GM19193 (cell line): ENCODE measurements around the gene SLX4IP.

Experiments
- POLR2A ChIP-seq: IDR thresholded peaks from 4 replicates; pipeline ENCODE4 v1.6.1; 2011; ENCODE audit not compliant: insufficient read depth, insufficient read length; ENCODE audit errors: extremely low read depth

The SLX4IP gene

DNA sequence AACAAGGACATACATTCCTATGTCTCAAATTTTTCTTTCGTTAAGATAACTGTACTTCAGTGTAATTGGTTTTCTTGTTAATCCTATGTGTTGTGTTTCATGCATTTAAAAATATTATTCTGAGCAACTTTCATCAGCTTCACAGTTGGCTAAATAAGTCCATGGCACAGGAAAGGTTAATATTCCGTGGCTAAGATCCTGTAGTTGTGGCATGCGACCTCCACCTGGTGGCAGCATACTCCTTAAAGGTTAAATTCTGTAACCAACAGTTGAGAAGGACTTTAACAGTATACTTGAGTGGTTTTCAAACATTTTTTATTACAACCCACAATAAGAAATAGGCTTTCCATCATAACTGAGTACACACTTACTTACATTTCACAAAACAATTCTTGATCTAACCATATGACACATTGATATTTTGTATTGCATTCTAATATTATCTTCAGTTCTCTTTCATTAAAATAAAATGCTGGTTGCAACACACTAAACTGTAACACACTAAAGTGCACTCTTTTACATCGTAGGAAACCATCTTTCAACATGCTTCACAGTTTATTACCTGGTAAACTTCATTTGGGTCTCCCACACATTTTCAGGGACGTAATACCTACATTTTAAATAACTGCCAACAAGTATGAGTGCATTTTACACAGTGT is 118.3 kb downstream of the SLX4IP start:
- no peak for TF ChIP-seq POLR2A

DNA sequence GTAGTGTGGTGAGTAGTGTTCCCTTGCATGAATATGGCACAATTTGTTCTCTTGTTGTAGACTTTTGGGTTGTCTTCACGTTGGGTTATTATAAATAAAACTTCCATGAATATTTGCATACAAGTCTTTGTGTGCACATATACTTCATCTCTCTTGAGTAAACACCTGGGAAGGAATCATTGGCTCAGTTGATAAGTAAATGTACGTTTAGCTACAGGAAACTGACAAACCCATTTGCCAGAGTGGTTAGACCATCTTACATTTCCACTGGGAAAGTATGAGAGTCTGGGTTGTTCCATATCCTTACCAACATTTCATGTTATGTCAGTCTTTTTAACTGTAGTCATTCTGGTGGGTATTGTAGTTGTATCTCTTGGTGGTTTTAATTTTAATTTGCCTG is 119.2 kb downstream of the SLX4IP start:
- TF ChIP-seq POLR2A, result no peak

DNA sequence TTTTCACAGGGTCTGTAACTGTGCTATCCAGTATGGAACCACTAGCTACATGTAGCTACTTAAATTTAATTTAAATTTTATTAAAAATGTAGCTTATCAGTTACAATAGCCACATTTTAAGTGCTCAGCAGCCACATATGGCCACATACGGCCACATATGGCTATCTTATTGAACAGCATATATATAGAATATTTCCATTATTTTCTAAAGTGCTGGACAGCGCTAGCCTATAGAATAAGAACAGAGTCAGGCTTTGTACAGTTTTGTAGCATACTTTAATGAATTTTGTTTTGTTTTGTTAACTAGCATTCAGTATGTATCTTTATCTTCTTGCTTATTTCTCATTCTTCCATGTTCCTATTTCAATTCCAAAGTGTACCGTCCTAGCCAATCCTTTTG is 120.3 kb downstream of the SLX4IP start:
- no peak for TF ChIP-seq POLR2A

DNA sequence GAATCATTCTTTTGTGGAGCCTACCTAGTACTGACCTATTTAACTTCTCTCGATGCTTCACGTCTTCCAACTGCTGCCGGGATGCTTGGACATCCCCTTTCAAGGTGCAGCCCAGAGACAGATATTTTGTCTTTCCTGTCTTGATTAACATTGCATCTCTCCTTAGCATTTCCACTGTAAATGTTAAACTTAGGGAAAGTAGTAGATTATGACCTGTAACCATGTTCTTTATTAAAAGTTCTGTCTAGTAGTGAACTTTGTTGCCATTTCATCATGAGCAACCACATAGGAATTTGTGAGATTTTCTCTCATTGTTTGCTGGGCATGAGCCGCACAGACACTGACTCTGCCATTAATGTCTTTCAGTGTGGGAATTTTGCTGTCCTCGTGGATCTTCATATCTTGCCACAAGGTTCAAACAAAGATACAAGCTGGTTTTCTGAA is 120.8 kb downstream of the SLX4IP start:
- no peak for TF ChIP-seq POLR2A

DNA sequence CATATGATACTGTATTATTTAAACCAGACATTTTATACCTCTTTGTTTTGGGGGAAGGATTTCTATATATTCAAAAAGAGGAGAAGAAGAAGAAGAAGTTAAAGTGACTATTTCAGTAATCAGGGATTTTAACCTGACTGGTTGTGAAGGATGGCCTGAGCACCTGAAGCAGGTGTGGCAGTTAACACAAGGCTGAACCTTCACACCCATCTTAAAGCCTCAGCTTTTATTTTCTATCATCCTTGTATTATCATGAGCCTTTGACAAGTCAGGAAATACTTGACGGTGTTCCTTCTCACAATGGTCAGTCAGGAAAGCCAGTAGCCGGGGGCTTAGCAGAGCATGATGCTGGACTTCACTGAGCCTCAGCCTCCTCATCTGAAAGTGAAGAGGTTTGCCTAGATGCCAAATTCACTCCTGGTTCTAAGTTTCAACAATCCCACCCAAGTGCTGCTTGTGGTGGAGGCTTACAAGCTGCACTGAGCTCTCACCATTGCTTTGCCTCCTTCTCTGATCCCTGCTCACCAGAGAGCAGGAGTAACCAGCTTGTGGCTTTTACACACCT is 121.5 kb downstream of the SLX4IP start:
- no peak for TF ChIP-seq POLR2A

DNA sequence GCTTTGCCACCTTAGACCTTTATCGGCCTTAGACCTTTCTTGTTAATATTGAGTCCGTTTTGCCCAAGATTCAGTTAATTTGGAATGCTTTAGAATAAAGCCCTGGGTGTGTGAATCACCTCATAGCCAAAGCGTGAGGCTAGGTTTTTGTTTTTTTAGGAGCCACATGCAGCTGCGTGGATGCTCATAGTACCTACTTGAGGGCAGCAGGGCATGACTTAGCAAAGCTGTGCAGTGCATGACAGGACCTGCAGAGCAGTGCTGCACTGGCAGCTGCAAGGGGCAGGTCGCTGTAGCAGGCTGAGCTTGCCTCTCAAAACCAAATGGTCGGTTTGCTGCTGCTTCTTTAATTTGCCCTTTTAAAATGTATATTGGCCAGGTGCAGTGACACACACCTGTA is 122.6 kb downstream of the SLX4IP start:
- TF ChIP-seq POLR2A, result no peak

DNA sequence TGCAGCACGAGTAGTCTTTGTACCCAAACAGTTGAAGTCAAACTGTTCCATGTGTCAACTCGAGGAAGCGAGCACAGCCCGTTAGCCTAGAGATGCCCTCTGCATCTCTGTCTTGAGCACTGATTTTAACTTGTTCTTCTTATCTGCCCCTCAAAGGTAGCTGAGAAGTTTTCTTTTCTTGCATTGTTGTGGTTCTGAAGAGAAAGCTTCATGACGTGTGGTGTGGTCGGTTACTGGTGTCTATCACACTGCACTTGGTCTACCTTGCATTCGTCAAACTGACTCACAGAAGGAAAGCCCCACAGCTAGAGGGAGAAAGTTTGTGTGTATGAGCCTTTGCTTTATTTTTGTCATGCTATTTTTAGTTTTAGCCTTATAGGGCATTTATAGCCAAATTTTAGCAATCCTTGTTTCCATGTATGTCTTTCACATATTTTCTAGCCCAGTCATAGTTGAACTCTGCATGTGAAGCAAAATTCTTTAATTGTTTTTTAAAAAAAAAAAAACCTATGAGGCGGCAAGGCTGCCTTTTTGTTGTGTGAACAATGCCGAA is 123.6 kb downstream of the SLX4IP start:
- TF ChIP-seq POLR2A, result no peak

DNA sequence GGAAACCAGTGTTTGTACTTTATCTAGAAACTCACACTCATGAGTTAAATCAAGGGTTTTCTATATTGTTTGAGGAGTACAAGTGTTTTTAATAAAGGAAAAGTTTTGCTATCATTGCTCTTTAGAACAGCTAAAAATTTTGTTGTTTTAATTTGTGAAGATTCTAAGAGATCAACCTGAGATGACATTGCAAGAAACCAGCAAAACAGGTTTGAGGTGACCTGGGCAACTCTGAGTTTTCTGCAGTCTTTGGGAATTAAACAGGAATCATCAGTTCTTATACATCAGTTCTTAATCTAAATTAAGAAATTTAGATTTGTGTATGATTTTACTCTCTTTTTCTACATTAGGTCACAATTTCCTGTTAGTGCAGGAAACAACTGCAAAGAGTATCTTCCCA is 124.2 kb downstream of the SLX4IP start:
- no peak for TF ChIP-seq POLR2A

DNA sequence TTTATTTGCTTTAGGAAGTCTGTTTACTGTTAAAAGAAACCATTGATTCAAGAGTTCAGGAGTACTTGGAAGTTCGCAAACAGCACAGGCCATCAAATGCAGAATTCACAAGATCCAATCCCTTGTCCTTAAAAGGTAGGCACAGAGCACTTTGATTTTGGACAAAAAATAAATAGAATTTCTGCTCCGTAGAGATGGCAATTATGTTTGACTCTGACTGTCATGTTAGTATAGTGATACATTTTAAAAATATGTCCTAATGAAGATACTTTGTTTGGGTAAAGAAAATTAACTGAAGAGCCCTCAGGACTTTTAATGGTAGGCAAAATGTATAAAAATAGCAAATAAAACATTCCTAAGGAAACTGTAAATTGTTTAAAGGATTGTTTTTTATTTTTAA is 125.6 kb downstream of the SLX4IP start:
- no peak for TF ChIP-seq POLR2A

DNA sequence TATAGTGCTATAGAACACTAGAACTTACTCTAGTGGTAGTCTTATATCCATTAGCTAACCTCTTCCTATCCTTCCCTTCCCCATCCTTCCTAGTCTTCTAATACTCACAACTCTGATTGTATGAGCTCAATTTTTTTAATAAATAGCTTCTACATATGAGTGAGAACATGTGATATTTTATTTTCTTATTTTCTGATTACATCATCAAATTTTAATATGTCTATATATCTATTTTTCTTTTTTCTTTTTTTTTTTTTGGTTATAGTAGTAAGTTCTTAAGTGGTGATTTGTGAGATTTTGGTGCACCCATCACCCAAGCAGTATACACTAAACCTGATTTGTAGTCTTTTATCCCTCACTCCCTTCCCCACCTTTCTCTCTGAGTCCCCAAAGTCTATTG is 126.2 kb downstream of the SLX4IP start:
- no peak for TF ChIP-seq POLR2A

DNA sequence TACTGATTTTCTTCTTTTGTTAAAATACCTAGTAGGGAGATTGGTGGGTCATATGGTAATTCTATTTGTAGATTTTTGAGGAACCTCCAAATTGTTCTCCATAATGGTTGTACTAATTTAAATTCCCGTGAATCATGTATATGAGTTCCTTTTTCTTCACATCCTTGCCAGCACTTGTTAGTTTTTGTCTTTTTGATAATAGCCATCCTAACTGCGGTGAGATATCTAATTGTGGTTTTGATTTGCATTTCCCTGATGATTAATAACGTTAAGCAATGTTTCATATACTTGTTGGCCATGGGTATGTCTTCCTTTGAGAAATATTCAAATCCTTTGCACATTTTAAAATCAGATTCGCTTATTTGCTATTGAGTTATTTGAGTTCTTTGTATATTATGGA is 127.8 kb downstream of the SLX4IP start:
- no peak for TF ChIP-seq POLR2A

DNA sequence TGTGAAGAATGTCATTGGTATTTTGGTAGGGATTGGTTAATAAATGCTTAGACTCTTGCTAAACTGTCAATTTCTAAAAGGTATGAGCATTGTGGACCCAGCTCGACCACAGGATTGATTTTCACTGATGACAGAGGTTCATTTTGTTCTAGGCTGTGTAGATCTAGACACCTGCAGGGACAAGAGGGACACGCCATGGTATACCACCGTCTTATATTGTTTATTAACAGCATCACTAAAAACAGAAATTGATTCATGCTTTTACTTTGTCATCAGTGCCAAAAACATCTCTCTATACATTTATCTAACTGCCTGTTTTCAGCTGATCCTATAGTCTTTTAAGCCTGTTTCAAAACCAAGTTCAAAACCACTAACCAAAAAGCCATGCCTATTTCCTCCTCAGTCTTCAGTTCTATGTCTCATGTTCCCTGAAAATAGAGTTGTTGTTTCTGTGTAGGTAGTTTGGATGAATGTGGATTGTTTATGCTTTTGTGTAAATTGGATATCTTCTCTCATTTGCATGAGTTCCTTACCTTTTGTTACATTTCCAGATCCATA is 128.9 kb downstream of the SLX4IP start:
- no peak for TF ChIP-seq POLR2A

DNA sequence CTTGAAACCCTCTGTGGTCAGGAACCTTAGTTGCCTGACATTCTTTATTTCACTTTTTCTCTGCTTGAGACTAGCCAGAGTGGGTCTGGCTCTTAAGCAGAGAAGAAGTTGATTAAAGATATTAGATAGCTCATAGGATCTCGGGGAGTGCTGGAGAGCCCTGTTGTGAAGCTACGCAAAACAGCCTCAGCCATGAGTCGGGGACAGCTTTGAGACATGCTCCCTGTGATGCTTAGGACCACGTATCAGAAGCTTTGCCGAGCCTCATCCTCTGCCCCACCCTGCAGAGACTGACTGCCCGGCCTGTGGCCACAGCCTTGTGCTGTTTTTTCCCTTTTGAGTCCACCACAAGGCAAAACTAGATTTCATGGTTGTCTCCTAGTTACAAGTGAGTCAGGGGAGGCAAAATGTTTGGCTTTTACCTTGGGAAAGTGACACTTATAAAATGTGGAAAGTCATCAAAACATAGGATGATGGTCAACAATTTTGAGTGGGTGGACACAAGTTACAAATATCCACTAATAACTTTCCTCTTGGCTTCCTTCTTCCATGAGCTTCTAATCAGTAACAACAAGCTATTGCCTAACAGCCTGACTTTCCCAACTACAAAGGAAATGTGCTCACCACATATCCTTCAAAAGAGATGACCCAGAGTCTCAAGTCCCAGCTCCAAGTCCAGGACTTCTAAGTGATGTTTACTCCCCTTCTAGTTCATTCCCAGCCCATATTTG is 130.3 kb downstream of the SLX4IP start:
- no peak for TF ChIP-seq POLR2A

DNA sequence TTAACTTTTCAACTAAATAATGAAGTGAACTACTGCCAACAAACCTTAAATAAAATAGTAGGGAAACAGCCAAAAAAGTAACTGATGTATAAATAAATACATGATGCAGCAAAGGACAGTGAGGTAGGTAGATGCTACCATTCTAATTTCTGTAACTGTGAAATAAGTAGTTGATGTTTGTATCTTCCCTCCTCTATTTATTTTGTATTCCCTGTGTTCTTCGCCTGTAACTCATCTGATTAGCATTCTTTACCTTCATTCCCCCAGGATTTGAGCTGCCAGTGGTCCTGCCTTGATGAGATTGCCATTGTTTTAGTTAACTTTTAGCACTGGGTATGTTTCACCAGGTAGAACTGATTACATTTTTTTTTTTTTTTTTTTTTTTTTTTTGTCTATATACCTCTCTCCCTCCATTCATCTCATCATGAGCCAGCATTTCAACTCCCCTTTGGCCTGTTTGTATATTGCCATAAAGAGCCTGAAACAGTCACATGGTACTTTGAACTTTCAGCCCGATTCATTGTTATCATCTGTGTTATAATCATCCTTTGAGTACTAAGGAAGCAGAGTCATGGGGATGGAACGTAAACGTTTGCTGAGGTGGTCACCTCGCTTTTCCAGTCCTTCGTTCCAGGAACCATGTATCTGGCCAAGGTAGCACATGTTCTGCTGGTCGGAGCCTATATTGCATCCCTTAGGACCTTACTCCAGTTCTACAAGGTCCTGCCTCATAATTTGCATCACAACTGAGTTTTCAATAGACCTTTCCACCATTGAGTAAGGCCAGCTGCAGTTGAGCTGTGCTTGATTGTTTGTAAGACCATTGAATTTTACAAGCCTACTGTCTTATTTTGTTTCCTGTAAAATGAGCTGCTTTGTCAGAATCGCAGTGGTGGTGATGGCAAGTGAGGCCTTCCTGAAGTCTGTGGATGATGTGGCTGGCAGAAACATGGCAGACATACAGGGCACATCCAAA is 131.1 kb downstream of the SLX4IP start:
- no peak for TF ChIP-seq POLR2A
